ENCODE data around the gene TOP3A. TPM values are rescaled to one million over a fixed set of nuclear protein-coding genes. Genes with fewer than 3 reads are reported as not detected.

Gene TOP3A
- total RNA-seq, 2 donors from 2014 or later, result 60.4 to 67.4 TPM

DNA sequence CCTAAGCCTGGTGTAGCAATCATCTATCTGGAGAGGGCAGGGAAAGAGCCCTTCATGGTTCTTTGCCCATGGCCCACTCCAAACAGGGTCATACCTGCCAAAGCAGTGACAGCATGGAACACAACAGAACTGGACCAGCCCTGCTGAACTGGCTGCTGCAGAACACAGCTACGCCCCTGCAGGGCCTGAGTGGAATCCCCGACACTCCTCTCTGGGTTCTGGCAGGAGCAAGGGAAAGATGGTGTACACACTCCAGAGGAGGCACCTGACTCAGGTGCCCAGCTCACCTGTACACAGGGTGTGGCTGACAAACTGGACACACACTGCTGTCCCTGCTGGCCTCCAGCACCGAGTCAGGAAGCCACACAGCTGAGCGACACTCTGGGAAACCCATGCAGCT, 34.5 kb downstream of the TOP3A start:
- 96 to 100% methylated on average over 4 of the region's 4 CpGs for WGBS, 2 experiments (ENCODE audit: insufficient coverage in 1 of 2, insufficient read length in 1 of 2)
- DNase-seq, result no peak

DNA sequence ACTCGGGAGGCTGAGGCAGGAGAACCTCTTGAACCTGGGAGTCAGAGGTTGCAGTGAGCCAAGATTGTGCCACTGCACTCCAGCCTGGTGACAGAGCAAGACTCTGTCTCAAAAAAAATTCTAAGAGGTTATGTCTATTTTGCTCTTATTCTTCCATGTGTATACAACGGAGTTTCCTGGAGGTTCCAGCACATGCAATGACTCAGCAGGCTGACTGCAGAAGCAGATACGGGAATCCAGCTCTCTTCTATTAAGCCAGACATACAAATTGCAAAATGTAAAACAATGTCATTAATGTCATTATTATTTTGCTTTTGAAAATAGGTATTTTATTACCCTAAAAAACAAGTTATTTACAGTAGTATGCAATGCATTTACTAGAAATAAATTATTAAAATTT, 35.9 kb downstream of the TOP3A start:
- H3K4me3 ChIP-seq (ENCODE audit: low read length), result no peak overlapping the region
- H3K27me3 Mint-ChIP-seq (ENCODE audit: insufficient read depth), result no peaks in the 10 kb centered on the region
- no peak overlapping the region for H3K27ac ChIP-seq (ENCODE audit: low read depth, low read length)
- no peak overlapping the region for H3K9ac ChIP-seq (ENCODE audit: extremely low read depth, low read length, poor library complexity, severe bottlenecking)
- no peak for DNase-seq
- H3K4me1 ChIP-seq (ENCODE audit: control insufficient read depth, insufficient read depth, low read length), result no peaks in the 10 kb centered on the region
- TF ChIP-seq, protein P1, sequence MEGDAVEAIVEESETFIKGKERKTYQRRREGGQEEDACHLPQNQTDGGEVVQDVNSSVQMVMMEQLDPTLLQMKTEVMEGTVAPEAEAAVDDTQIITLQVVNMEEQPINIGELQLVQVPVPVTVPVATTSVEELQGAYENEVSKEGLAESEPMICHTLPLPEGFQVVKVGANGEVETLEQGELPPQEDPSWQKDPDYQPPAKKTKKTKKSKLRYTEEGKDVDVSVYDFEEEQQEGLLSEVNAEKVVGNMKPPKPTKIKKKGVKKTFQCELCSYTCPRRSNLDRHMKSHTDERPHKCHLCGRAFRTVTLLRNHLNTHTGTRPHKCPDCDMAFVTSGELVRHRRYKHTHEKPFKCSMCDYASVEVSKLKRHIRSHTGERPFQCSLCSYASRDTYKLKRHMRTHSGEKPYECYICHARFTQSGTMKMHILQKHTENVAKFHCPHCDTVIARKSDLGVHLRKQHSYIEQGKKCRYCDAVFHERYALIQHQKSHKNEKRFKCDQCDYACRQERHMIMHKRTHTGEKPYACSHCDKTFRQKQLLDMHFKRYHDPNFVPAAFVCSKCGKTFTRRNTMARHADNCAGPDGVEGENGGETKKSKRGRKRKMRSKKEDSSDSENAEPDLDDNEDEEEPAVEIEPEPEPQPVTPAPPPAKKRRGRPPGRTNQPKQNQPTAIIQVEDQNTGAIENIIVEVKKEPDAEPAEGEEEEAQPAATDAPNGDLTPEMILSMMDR (conservative IDR thresholded peaks at IDR 0.05), result no peak
- H3K36me3 Mint-ChIP-seq (ENCODE audit: low read depth), result peaks cover 67% of the 10 kb centered on the region
- H3K27ac Mint-ChIP-seq, result no peak overlapping the region
- no peaks in the 10 kb centered on the region for H3K4me1 Mint-ChIP-seq
- no peak overlapping the region for H3K4me3 Mint-ChIP-seq
- WGBS, 2 experiments (ENCODE audit: insufficient coverage in 1 of 2, insufficient read length in 1 of 2), result 98 to 100% methylated on average over 1 to 3 of the region's 3 CpGs
- H3K27me3 ChIP-seq (ENCODE audit: control insufficient read depth, insufficient read depth, low read length, poor library complexity, severe bottlenecking), result no peaks in the 10 kb centered on the region
- no peaks in the 10 kb centered on the region for H3K9me3 Mint-ChIP-seq
- H3K9me3 ChIP-seq (ENCODE audit: control insufficient read depth, low read length), result no peaks in the 10 kb centered on the region
- peaks cover 88% of the 10 kb centered on the region for H3K36me3 ChIP-seq (ENCODE audit: control insufficient read depth, insufficient read depth, low read length)

More for the DNA sequence above, 34.5 kb downstream of the TOP3A start:
- Mint-ChIP-seq H3K27me3 (ENCODE audit: insufficient read depth) (no peaks in the 10 kb centered on the region), H3K4me3 (no peak overlapping the region), H3K36me3 (ENCODE audit: low read depth) (peaks cover 72% of the 10 kb centered on the region), H3K9me3 (no peaks in the 10 kb centered on the region), H3K27ac (no peak overlapping the region), H3K4me1 (no peaks in the 10 kb centered on the region)
- peaks cover 87% of the 10 kb centered on the region for H3K36me3 ChIP-seq (ENCODE audit: control insufficient read depth, insufficient read depth, low read length)
- H3K4me3 ChIP-seq (ENCODE audit: low read length), result no peak overlapping the region
- H3K9ac ChIP-seq (ENCODE audit: extremely low read depth, low read length, poor library complexity, severe bottlenecking), result no peak overlapping the region
- no peak overlapping the region for H3K27ac ChIP-seq (ENCODE audit: low read depth, low read length)
- H3K4me1 ChIP-seq (ENCODE audit: control insufficient read depth, insufficient read depth, low read length), result no peaks in the 10 kb centered on the region
- TF ChIP-seq, protein P1 (conservative IDR thresholded peaks at IDR 0.05), result no peak
- H3K9me3 ChIP-seq (ENCODE audit: control insufficient read depth, low read length), result no peaks in the 10 kb centered on the region
- no peaks in the 10 kb centered on the region for H3K27me3 ChIP-seq (ENCODE audit: control insufficient read depth, insufficient read depth, low read length, poor library complexity, severe bottlenecking)

DNA sequence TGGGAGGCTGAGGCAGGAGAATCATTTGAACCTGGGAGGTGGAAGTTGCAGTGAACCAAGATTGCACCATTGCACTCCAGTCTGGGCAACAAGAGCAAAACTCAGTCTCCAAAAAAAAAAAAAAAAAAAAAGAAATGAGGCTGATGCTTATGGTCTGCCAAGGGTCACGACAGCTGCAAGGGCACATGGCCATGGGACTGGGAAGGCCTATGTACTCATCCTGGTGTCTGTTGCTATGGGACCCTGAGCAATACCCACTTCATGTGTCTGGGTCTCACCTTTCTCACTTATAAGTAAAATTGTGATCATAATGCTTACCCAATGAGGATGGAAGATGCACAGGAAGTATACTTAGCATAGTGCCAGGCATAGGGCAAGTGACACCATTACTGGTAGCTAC, 37.7 kb downstream of the TOP3A start:
- Histone ChIP-seq H3K27me3 (ENCODE audit: control insufficient read depth, insufficient read depth, low read length, poor library complexity, severe bottlenecking) (no peaks in the 10 kb centered on the region), H3K4me3 (ENCODE audit: low read length) (no peak overlapping the region), H3K27ac (ENCODE audit: low read depth, low read length) (no peak overlapping the region), H3K9ac (ENCODE audit: extremely low read depth, low read length, poor library complexity, severe bottlenecking) (no peak overlapping the region), H3K36me3 (ENCODE audit: control insufficient read depth, insufficient read depth, low read length) (peaks cover 86% of the 10 kb centered on the region), H3K4me1 (ENCODE audit: control insufficient read depth, insufficient read depth, low read length) (no peaks in the 10 kb centered on the region), H3K9me3 (ENCODE audit: control insufficient read depth, low read length) (no peaks in the 10 kb centered on the region)
- no peak for DNase-seq
- Mint-ChIP-seq H3K9me3 (no peaks in the 10 kb centered on the region), H3K4me3 (no peak overlapping the region), H3K27ac (no peak overlapping the region), H3K4me1 (no peaks in the 10 kb centered on the region), H3K36me3 (ENCODE audit: low read depth) (peaks cover 57% of the 10 kb centered on the region), H3K27me3 (ENCODE audit: insufficient read depth) (no peaks in the 10 kb centered on the region)
- TF ChIP-seq, protein P1 (conservative IDR thresholded peaks at IDR 0.05), result no peak
- WGBS, 2 experiments (ENCODE audit: insufficient coverage in 1 of 2, insufficient read length in 1 of 2), result 100% methylated on average over 1 of the region's 1 CpG; no CpG with 5 or more reads in 1 of the 2 experiments

Measured in endodermal cell (in vitro differentiated cells).